Hepatocyte (in vitro differentiated cells): ENCODE results near the gene MACO1. TPM values are rescaled to one million over a fixed set of nuclear protein-coding genes. Genes with fewer than 3 reads are reported as not detected.

Source experiments
- DNase-seq: peaks from one replicate; pipeline ENCODE4 v3.0.0-alpha.2; 2016; ENCODE audit warnings: low spot score
- H2AFZ ChIP-seq: fragments of 200-600 bp; sonication (generic); 2 replicates; pipeline ENCODE4 v1.6.0; 2016; ENCODE audit warnings: antibody characterized with exemption, mild to moderate bottlenecking
- H3K27ac ChIP-seq: fragments of 200-600 bp; sonication (generic); 2 replicates; pipeline ENCODE4 v1.5.1; 2016; ENCODE audit warnings: mild to moderate bottlenecking
- H3K27me3 ChIP-seq: fragments of 200-600 bp; sonication (generic); 2 replicates; pipeline ENCODE4 v1.6.1; 2016
- H3K36me3 ChIP-seq: fragments of 200-600 bp; sonication (generic); replicated peaks from 2 replicates; pipeline ENCODE4 v1.5.1; 2016; ENCODE audit warnings: low read depth; ENCODE audit not compliant: insufficient read depth
- H3K4me1 ChIP-seq: fragments of 200-600 bp; sonication (generic); 2 replicates; pipeline ENCODE4 v1.5.1; 2016; ENCODE audit warnings: mild to moderate bottlenecking, moderate library complexity; ENCODE audit not compliant: insufficient read depth
- H3K4me2 ChIP-seq: fragments of 200-600 bp; sonication (generic); 2 replicates; pipeline ENCODE4 v1.6.0; 2016
- H3K4me3 ChIP-seq: fragments of 200-600 bp; sonication (generic); 2 replicates; pipeline ENCODE4 v1.5.1; 2016; ENCODE audit warnings: mild to moderate bottlenecking
- H3K79me2 ChIP-seq: fragments of 200-600 bp; sonication (generic); 2 replicates; pipeline ENCODE4 v1.6.0; 2017; ENCODE audit warnings: mild to moderate bottlenecking
- H3K9me2 ChIP-seq: fragments of 200-600 bp; sonication (generic); replicated peaks from 2 replicates; pipeline ENCODE4 v1.6.0; 2017; ENCODE audit warnings: mild to moderate bottlenecking; ENCODE audit not compliant: insufficient read depth
- H3K9me3 ChIP-seq: fragments of 200-600 bp; sonication (generic); 2 replicates; pipeline ENCODE4 v1.5.1; 2016; ENCODE audit warnings: low read depth, mild to moderate bottlenecking
- H4K20me1 ChIP-seq: fragments of 200-600 bp; sonication (generic); 2 replicates; pipeline ENCODE4 v1.6.0; 2016; ENCODE audit warnings: mild to moderate bottlenecking; ENCODE audit not compliant: insufficient read depth, poor library complexity, severe bottlenecking
- CTCF ChIP-seq: fragments of 200-600 bp; sonication (generic); IDR thresholded peaks from 2 replicates; pipeline ENCODE4 v1.5.1; 2016; ENCODE audit warnings: antibody characterized with exemption, mild to moderate bottlenecking; ENCODE audit not compliant: poor library complexity
- EZH2 ChIP-seq: fragments of 200-600 bp; sonication (generic); IDR thresholded peaks from 2 replicates; pipeline ENCODE4 v1.6.1; 2016; ENCODE audit warnings: antibody characterized with exemption, mild to moderate bottlenecking, borderline replicate concordance
- EZH2phosphoT487 ChIP-seq: fragments of 200-600 bp; sonication (generic); IDR thresholded peaks from one replicate; pipeline ENCODE4 v1.6.1; 2018; ENCODE audit warnings: antibody characterized with exemption, mild to moderate bottlenecking, low read depth, moderate library complexity; ENCODE audit not compliant: unreplicated experiment, severe bottlenecking
- whole genome bisulfite sequencing: methylation state at CpG from one replicate; pipeline ENCODE4 v1.1.6; 2016; ENCODE audit warnings: low lambda C conversion rate; ENCODE audit errors: missing lambda C conversion rate; 5-methylcytosine and 5-hydroxymethylcytosine counted together
- polyA plus RNA-seq: library from polyadenylated mRNA; unstranded; fragments of >200 nt; fragmentation: Nextera tagmentation; extraction: Ambion mirVana; gene quantifications from 2 replicates; pipeline ENCODE4 v1.2.1, GENCODE V29; 2016
- total RNA-seq: library from RNA; depleted of rRNA; stranded (reverse); fragments of >200 nt; gene quantifications from 2 replicates; pipeline ENCODE4 v1.2.3, GENCODE V29; 2014

Gene MACO1
- total and polyA plus RNA-seq, 2 experiments from 2014 or later: 14.1 to 27.0 TPM

DNA sequence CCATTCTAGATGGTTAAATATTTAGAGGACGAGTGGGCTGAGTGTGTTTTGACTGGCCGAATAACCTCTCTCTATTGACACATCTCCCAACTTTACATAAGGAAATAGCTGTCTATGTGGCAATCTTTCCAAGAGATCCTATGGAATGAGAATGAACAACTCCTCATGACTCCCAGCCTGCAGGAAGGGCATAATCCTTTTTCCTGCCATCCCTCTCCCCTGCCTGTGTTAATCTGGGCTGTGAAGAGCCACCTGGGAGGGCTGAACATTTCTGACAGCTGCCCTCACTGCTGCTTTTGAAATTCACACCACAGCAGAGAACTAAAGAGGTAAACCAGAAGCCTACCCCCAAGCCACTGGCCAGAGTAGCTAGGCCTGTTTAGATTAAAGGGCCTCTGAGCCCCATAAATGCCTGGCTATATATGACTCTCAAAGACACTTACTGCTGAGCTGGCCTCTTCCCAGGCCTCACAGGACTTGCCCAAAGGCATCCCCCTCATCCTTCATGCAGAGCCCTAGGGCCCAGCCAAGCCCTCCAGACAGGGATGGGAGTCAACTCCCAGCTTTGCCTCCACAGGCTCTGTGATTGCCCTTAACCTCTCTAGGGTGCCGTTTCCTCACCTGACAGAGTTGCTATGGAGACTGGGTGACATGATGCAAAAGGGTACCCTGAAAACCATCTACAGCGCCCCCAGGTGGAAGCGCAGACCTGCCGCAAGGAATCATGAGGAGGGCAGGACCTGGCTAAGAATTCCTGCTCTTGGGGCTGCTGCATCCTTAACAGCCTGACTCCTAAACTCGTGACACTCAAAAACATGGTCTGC, 70.8 kb downstream of the MACO1 start:
- Histone ChIP-seq H3K4me3 (no peak overlapping the region), H3K27ac (peak overlapping the region; percentile 82), H3K4me1 (peaks cover 48% of the 10 kb centered on the region), H3K27me3 (no peaks in the 10 kb centered on the region), H3K36me3 (no peaks in the 10 kb centered on the region), H4K20me1 (no peaks in the 10 kb centered on the region), H3K4me2 (peak overlapping the region; percentile 31), H3K9me2 (no peaks in the 10 kb centered on the region), H3K79me2 (no peaks in the 10 kb centered on the region), H3K9me3 (no peaks in the 10 kb centered on the region), H2AFZ (no peak overlapping the region)
- no peak for TF ChIP-seq EZH2
- TF ChIP-seq CTCF: peak; percentile 36
- no peak for TF ChIP-seq EZH2phosphoT487
- WGBS: 56% methylated on average over 7 of the region's 7 CpGs
- peak; percentile 77 for DNase-seq

DNA sequence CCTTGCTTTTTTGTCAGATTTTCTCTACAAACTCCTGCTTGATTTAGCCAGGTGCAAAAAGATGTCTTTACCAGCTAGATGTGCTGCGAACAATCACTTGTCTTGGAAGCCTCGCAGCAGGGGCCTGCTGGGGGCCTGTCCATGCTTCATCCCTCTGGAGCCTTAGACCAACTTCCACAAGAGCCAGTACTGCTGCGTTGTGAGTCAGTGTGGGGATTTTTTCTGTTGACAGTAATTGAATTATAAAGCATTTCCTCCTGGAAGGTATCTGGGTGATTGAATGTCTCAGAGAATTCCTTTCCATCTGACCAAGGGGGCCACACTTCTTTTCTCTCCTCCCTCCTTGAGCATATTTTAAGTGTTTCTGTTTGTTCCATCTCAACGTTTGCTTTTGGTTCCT, 72.3 kb downstream of the MACO1 start:
- no peak overlapping the region for H3K4me3 ChIP-seq
- 53% methylated on average over 4 of the region's 4 CpGs for WGBS
- H3K27ac ChIP-seq: peak overlapping the region; percentile 82
- TF ChIP-seq EZH2phosphoT487 (no peak), CTCF (no peak), EZH2 (no peak)
- no peaks in the 10 kb centered on the region for H3K27me3 ChIP-seq
- no peaks in the 10 kb centered on the region for H4K20me1 ChIP-seq
- peak; percentile 33 for DNase-seq
- no peak overlapping the region for H3K4me2 ChIP-seq
- H3K36me3 ChIP-seq: no peaks in the 10 kb centered on the region
- no peaks in the 10 kb centered on the region for H3K9me2 ChIP-seq
- no peaks in the 10 kb centered on the region for H3K79me2 ChIP-seq
- no peak overlapping the region for H2AFZ ChIP-seq
- no peaks in the 10 kb centered on the region for H3K9me3 ChIP-seq
- peaks cover 48% of the 10 kb centered on the region for H3K4me1 ChIP-seq

GRCh38 chr1:25503551-25504426, 73.1 kb downstream of the MACO1 start:
- peaks cover 48% of the 10 kb centered on the region for H3K4me1 ChIP-seq
- no peaks in the 10 kb centered on the region for H4K20me1 ChIP-seq
- no peaks in the 10 kb centered on the region for H3K36me3 ChIP-seq
- no peaks in the 10 kb centered on the region for H3K9me2 ChIP-seq
- 88% methylated on average over 12 of the region's 12 CpGs for WGBS
- no peak overlapping the region for H3K4me2 ChIP-seq
- TF ChIP-seq CTCF (peak; percentile 43), EZH2phosphoT487 (no peak), EZH2 (no peak)
- H3K27ac ChIP-seq: peak overlapping the region; percentile 82
- H3K4me3 ChIP-seq: no peak overlapping the region
- peak; percentile 61 for DNase-seq
- no peaks in the 10 kb centered on the region for H3K9me3 ChIP-seq
- no peak overlapping the region for H2AFZ ChIP-seq
- no peaks in the 10 kb centered on the region for H3K79me2 ChIP-seq
- no peaks in the 10 kb centered on the region for H3K27me3 ChIP-seq
